Left ventricle myocardium inferior (tissue), 1 donor: ENCODE results near the gene CD72. TPM values are rescaled to one million over a fixed set of nuclear protein-coding genes. Genes with fewer than 3 reads are reported as not detected.

ENCODE experiments used
- DNase-seq: peaks from one replicate; pipeline ENCODE4 v3.0.0-alpha.2; 2020
- H3K27ac ChIP-seq: fragments of 200-600 bp; replicated peaks from 2 replicates; pipeline ENCODE4 v1.8.0; 2021
- H3K27me3 ChIP-seq: fragments of 200-600 bp; 2 replicates; pipeline ENCODE4 v1.8.0; 2021; ENCODE audit warnings: low read depth
- H3K36me3 ChIP-seq: fragments of 200-600 bp; 2 replicates; pipeline ENCODE4 v1.8.0; 2021
- H3K4me1 ChIP-seq: fragments of 200-600 bp; 2 replicates; pipeline ENCODE4 v1.8.0; 2021
- H3K4me3 ChIP-seq: fragments of 200-600 bp; 2 replicates; pipeline ENCODE4 v1.8.0; 2021; ENCODE audit warnings: mild to moderate bottlenecking, moderate library complexity
- H3K9me3 ChIP-seq: fragments of 200-600 bp; replicated peaks from 2 replicates; pipeline ENCODE4 v1.8.0; 2021
- intact Hi-C: fragments of 100-400 bp; cut with micrococcal nuclease; formaldehyde crosslinking; loops from one replicate; pipeline ENCODE4 v1.11.0; 2022
- total RNA-seq: library from RNA; stranded (reverse); fragmentation: NEBNext Ultra II Directional; extraction: Animal tissue kit (Norgen Biotek cat#: 25700); gene quantifications from one replicate; pipeline ENCODE4 v1.2.1, GENCODE V29; 2021
- TF ChIP-seq, protein P1 (sequence below): fragments of 200-600 bp; IDR thresholded peaks from 2 replicates; pipeline ENCODE4 v1.8.0; 2021; ENCODE audit warnings: antibody characterized with exemption, mild to moderate bottlenecking, borderline replicate concordance
- donor health status: DM: no; HTN: yes; CAD: no; lungs with severe emphysema.

Gene CD72
- total RNA-seq, 1 donor from 2014 or later = 0.63 TPM

DNA sequence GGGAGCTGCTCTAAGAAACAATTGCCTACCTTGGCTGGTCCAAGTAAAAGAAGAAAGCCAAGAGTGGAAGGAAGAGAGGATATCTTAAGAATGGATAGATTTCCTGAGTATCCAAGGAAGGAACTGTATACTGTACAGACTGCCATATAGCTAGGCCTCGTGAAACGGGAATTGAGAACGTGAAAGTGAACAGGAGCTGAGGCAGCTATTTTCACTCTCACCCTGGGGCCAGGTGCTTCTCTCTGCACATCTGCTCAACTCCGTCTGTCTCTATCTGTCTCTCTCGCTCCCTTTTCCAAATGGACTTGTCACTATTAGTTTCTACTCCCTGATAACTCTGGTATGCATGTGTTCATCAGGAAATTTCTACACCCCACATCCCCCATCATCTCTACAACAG is 49.0 kb downstream of the CD72 start:
- Histone ChIP-seq H3K36me3 (no peaks in the 10 kb centered on the region), H3K4me1 (peaks cover 13% of the 10 kb centered on the region), H3K27ac (no peak overlapping the region), H3K9me3 (no peaks in the 10 kb centered on the region), H3K27me3 (no peaks in the 10 kb centered on the region), H3K4me3 (no peak overlapping the region)
- no peak for DNase-seq
- intact Hi-C loops = no loop called here
- TF ChIP-seq, protein P1, sequence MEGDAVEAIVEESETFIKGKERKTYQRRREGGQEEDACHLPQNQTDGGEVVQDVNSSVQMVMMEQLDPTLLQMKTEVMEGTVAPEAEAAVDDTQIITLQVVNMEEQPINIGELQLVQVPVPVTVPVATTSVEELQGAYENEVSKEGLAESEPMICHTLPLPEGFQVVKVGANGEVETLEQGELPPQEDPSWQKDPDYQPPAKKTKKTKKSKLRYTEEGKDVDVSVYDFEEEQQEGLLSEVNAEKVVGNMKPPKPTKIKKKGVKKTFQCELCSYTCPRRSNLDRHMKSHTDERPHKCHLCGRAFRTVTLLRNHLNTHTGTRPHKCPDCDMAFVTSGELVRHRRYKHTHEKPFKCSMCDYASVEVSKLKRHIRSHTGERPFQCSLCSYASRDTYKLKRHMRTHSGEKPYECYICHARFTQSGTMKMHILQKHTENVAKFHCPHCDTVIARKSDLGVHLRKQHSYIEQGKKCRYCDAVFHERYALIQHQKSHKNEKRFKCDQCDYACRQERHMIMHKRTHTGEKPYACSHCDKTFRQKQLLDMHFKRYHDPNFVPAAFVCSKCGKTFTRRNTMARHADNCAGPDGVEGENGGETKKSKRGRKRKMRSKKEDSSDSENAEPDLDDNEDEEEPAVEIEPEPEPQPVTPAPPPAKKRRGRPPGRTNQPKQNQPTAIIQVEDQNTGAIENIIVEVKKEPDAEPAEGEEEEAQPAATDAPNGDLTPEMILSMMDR = no peak

DNA sequence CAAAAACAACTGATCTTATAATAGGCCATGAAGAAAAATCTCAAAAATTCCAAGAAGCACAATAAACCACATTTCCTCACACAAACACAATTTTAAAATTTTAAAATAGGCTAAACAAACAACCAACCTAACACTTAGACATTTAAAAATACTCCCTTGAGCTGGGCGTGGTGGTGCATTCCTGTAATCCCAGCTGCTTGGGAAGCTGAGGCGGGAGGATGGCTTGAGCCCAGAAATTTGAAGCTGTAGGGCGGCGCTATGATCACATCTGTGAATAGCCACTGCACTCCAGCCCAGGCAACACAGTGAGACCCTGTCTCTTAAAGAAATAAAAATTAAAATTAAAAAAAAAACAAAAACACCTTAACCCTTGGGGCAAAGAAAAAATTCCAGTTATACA is 50.0 kb downstream of the CD72 start:
- H3K4me1 ChIP-seq = peaks cover 23% of the 10 kb centered on the region
- no peak overlapping the region for H3K27ac ChIP-seq
- H3K36me3 ChIP-seq = no peaks in the 10 kb centered on the region
- no peaks in the 10 kb centered on the region for H3K9me3 ChIP-seq
- no peaks in the 10 kb centered on the region for H3K27me3 ChIP-seq
- H3K4me3 ChIP-seq = no peak overlapping the region
- DNase-seq = no peak
- intact Hi-C loops = no loop called here
- TF ChIP-seq, protein P1 = no peak

DNA sequence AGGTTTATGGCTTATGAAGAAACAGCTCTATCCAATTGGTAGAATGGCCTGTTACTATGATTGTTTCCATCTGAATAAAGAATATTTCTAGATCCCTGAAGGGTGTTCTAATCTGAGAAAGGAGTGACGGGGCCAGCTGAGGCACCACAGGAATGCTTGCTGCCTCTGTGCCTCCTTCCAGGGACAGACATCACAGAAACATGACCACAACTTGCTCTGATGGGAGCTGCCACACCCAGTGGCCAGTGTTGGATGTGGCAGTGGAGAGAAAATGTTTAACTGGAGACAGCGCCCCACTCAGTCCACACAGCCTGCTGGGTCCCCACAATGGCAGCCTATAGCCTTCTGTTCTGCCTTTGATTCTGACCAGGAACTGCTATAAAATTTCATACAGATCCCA is 51.8 kb downstream of the CD72 start:
- DNase-seq = no peak
- intact Hi-C loops = no loop called here

DNA sequence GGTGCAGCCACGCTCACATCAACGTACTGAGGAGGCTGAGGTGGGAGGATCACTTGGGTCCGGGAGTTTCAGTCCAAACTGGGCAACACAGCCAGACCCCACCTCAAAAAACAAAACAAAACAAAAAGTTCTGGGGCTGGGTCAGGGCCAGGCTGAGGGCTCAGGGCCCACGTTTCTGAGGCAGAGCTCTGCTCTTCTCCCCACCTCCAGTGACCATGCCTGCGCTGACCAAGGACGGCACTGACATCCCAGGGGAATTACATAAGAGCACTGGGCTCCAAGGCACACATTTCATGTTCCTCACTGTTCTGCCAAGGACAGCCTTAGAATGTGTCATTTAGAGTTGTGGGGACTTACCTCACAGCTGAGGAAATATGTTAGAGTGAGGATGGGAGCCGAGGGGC is 53.6 kb downstream of the CD72 start:
- H3K9me3 ChIP-seq = no peaks in the 10 kb centered on the region
- H3K27me3 ChIP-seq = no peaks in the 10 kb centered on the region
- DNase-seq = no peak
- intact Hi-C loops = no loop called here
- no peak overlapping the region for H3K4me3 ChIP-seq
- peaks cover 19% of the 10 kb centered on the region for H3K36me3 ChIP-seq
- peak overlapping the region; percentile 76 for H3K27ac ChIP-seq
- TF ChIP-seq, protein P1 = no peak
- H3K4me1 ChIP-seq = peaks cover 37% of the 10 kb centered on the region

More for the DNA sequence above, 51.8 kb downstream of the CD72 start:
- no peaks in the 10 kb centered on the region for H3K9me3 ChIP-seq
- TF ChIP-seq, protein P1 = no peak
- peaks cover 30% of the 10 kb centered on the region for H3K4me1 ChIP-seq
- peaks cover 2% of the 10 kb centered on the region for H3K36me3 ChIP-seq
- H3K4me3 ChIP-seq = no peak overlapping the region
- no peaks in the 10 kb centered on the region for H3K27me3 ChIP-seq
- no peak overlapping the region for H3K27ac ChIP-seq

DNA sequence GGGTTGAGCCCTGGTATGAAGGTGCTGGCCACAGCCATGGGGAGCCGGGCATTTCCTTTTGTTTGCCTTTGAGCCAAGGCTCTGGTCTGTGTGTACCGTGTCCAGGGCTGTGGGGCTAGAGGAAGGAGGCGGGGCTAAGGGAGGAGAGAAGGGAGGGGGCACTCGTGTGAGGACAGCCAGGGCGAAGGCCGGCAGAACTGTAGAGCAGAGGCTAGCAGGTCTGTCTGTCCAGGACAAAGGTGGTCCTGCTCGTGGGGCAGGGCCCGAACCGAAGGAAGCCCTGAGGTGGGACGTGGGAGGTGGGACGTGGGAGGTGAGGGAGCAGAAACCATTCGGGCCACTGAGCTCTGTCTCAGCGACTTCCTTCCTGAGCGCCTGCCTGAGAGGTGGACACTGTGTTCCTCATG is 54.4 kb downstream of the CD72 start:
- Histone ChIP-seq H3K27ac (peak overlapping the region; percentile 76), H3K4me1 (peaks cover 37% of the 10 kb centered on the region), H3K27me3 (no peaks in the 10 kb centered on the region), H3K4me3 (peak overlapping the region; percentile 45), H3K9me3 (no peaks in the 10 kb centered on the region), H3K36me3 (peaks cover 28% of the 10 kb centered on the region)
- intact Hi-C loops = no loop called here
- peak; percentile 53 for DNase-seq
- TF ChIP-seq, protein P1 = no peak
